HCT116 (cell line): ENCODE results near the gene SERTAD2. TPM values are rescaled to one million over a fixed set of nuclear protein-coding genes. Genes with fewer than 3 reads are reported as not detected.

Source experiments
- ATAC-seq: fragments of 200-7000 bp; cut with Tn5 transposase; 2 replicates; pipeline ENCODE4 v1.9.1; 2020; ENCODE audit warnings: mild to moderate bottlenecking, moderate library complexity
- BruUV-seq: library from RNA; stranded (reverse); fragments of 400-500 nt; replicated peaks from 2 replicates; lab custom pipeline; 2021; lab: Mats Ljungman, UMichigan
- CTCF ChIA-PET: fragments of 300-600 bp; sonication (Branson Sonifier 250); formaldehyde crosslinking; loops from one replicate; lab custom pipeline; 2021; ENCODE audit warnings: antibody characterized with exemption; lab: Charles Lee
- POLR2A ChIA-PET: fragments of 300-600, 350-600 bp; sonication (Branson Sonifier 250); formaldehyde crosslinking; loops from one replicate; lab custom pipeline; 2021; ENCODE audit warnings: antibody characterized with exemption; lab: Charles Lee
- RAD21 ChIA-PET, 2 experiments: fragments of 300-600 bp; sonication (Branson Sonifier 250); formaldehyde crosslinking; loops; one replicate each; lab custom pipeline; 2023; ENCODE audit warnings: low total read pairs in 2 of 2; ENCODE audit not compliant: uncharacterized antibody in 2 of 2, unreplicated experiment in 2 of 2, low non-redundant PET in 1 of 2; lab: Charles Lee
- DNase-seq: peaks from one replicate; pipeline ENCODE4 v3.0.0-alpha.2; 2010; ENCODE audit warnings: low read depth, low spot score
- H2AFZ ChIP-seq: fragments of 200-600 bp; shearing (Covaris generic), sonication (generic); 2 replicates; pipeline ENCODE4 v1.6.1; 2017; ENCODE audit warnings: low read depth, mixed run types, mixed read lengths, antibody characterized with exemption, low read length; ENCODE audit not compliant: poor library complexity, severe bottlenecking
- H3K27ac ChIP-seq: 2 replicates; pipeline ENCODE4 v1.5.1; 2012; ENCODE audit warnings: low read depth, low read length
- H3K27me3 ChIP-seq: fragments of 200-600 bp; sonication (generic); 2 replicates; pipeline ENCODE4 v1.6.1; 2016; ENCODE audit warnings: mixed run types, low read length, mixed read lengths; ENCODE audit not compliant: insufficient read depth
- H3K36me3 ChIP-seq, 2 experiments: fragments of 200-500 bp in 1 of 2; fragments of 200-600 bp in 1 of 2; sonication (Bioruptor generic) in 1 of 2; sonication (generic) in 1 of 2; 2 replicates each; pipeline versions ENCODE4 v1.5.1 to v1.6.1; 2014 to 2016; ENCODE audit warnings: low read length in 2 of 2, inconsistent platforms in 1 of 2, mixed read lengths in 1 of 2, mixed run types in 1 of 2; ENCODE audit not compliant: insufficient read depth in 2 of 2, control insufficient read depth in 1 of 2
- H3K4me1 ChIP-seq, 2 experiments: fragments of 200-600 bp in 1 of 2; sonication (generic) in 1 of 2; 2 replicates each; pipeline versions ENCODE4 v1.5.1 to v1.6.1; 2012 to 2017; ENCODE audit warnings: low read length in 2 of 2, inconsistent platforms in 1 of 2, mild to moderate bottlenecking in 1 of 2, mixed read lengths in 1 of 2, mixed run types in 1 of 2, moderate library complexity in 1 of 2; ENCODE audit not compliant: insufficient read depth in 2 of 2, control insufficient read depth in 1 of 2
- H3K4me2 ChIP-seq: fragments of 200-600 bp; sonication (generic); 2 replicates; pipeline ENCODE4 v1.6.1; 2017; ENCODE audit warnings: mixed run types, low read length, mixed read lengths
- H3K4me3 ChIP-seq, 2 experiments: fragments of 200-600 bp in 1 of 2; sonication (generic) in 1 of 2; replicated peaks in 1 of 2; 2 replicates each; pipeline ENCODE4 v1.5.1; 2011 to 2016; ENCODE audit warnings: low read length in 2 of 2, control low read depth in 1 of 2, low read depth in 1 of 2, mild to moderate bottlenecking in 1 of 2, mixed read lengths in 1 of 2, mixed run types in 1 of 2
- H3K79me2 ChIP-seq: fragments of 200-600 bp; sonication (generic); 2 replicates; pipeline ENCODE4 v1.6.1; 2017; ENCODE audit warnings: mild to moderate bottlenecking, mixed run types, low read length, moderate library complexity, mixed read lengths; ENCODE audit not compliant: insufficient read depth
- H3K9ac ChIP-seq: fragments of 200-600 bp; sonication (generic); 2 replicates; pipeline ENCODE4 v1.6.1; 2016; ENCODE audit warnings: low read length, mixed read lengths
- H3K9me2 ChIP-seq: fragments of 200-600 bp; sonication (generic), shearing (Covaris generic); 2 replicates; pipeline ENCODE4 v1.6.1; 2017; ENCODE audit warnings: mixed run types, mild to moderate bottlenecking, moderate library complexity; ENCODE audit not compliant: insufficient read depth
- H3K9me3 ChIP-seq, 2 experiments: fragments of 200-500 bp in 1 of 2; fragments of 200-600 bp in 1 of 2; sonication (Bioruptor generic) in 1 of 2; sonication (generic) in 1 of 2; 2 replicates each; pipeline ENCODE4 v1.6.1; 2014 to 2017; ENCODE audit warnings: low read length in 2 of 2, mixed read lengths in 2 of 2, inconsistent platforms in 1 of 2, low read depth in 1 of 2, mild to moderate bottlenecking in 1 of 2, mixed run types in 1 of 2, moderate library complexity in 1 of 2; ENCODE audit not compliant: control insufficient read depth in 1 of 2, insufficient read depth in 1 of 2
- H4K20me1 ChIP-seq: fragments of 200-600 bp; sonication (generic), shearing (Covaris generic); 2 replicates; pipeline ENCODE4 v1.6.1; 2017; ENCODE audit warnings: mixed run types, mild to moderate bottlenecking, moderate library complexity; ENCODE audit not compliant: insufficient read depth
- ATF3 ChIP-seq: IDR thresholded peaks from 2 replicates; pipeline ENCODE4 v1.6.1; 2012
- CBX3 ChIP-seq: IDR thresholded peaks from 2 replicates; pipeline ENCODE4 v1.6.1; 2012; ENCODE audit warnings: low read depth
- CEBPB ChIP-seq: IDR thresholded peaks from 2 replicates; pipeline ENCODE4 v1.6.1; 2012; ENCODE audit warnings: low read depth
- EGR1 ChIP-seq: IDR thresholded peaks from 2 replicates; pipeline ENCODE4 v1.6.1; 2012; ENCODE audit warnings: low read depth
- ELF1 ChIP-seq: IDR thresholded peaks from 2 replicates; pipeline ENCODE4 v1.6.1; 2012; ENCODE audit warnings: low read depth, borderline replicate concordance
- EZH2phosphoT487 ChIP-seq: fragments of 200-600 bp; IDR thresholded peaks from 2 replicates; pipeline ENCODE4 v1.6.1; 2018; ENCODE audit warnings: antibody characterized with exemption, borderline replicate concordance
- FOSL1 ChIP-seq: IDR thresholded peaks from 2 replicates; pipeline ENCODE4 v1.6.1; 2012; ENCODE audit warnings: low read depth
- JUND ChIP-seq: IDR thresholded peaks from 2 replicates; pipeline ENCODE4 v1.6.1; 2012
- MAX ChIP-seq: IDR thresholded peaks from 2 replicates; pipeline ENCODE4 v1.6.1; 2012
- POLR2AphosphoS5 ChIP-seq: IDR thresholded peaks from 2 replicates; pipeline ENCODE4 v1.6.1; 2011; ENCODE audit warnings: mild to moderate bottlenecking, low read depth, low read length, moderate library complexity
- RAD21 ChIP-seq: IDR thresholded peaks from 2 replicates; pipeline ENCODE4 v1.6.1; 2012; ENCODE audit warnings: low read depth, mild to moderate bottlenecking
- REST ChIP-seq: IDR thresholded peaks from 2 replicates; pipeline ENCODE4 v1.6.1; 2012; ENCODE audit warnings: low read depth
- SIN3A ChIP-seq: IDR thresholded peaks from 2 replicates; pipeline ENCODE4 v1.6.1; 2012; ENCODE audit warnings: low read depth
- SRF ChIP-seq: IDR thresholded peaks from 2 replicates; pipeline ENCODE4 v1.6.1; 2012; ENCODE audit warnings: low read depth
- ZFX ChIP-seq: fragments of 450-650 bp; IDR thresholded peaks from 2 replicates; pipeline ENCODE4 v1.6.1; 2017
- ZNF274 ChIP-seq: fragments of 200-500 bp; sonication (Bioruptor generic); IDR thresholded peaks from 2 replicates; pipeline ENCODE4 v1.6.1; 2014; ENCODE audit warnings: mild to moderate bottlenecking, low read depth, low read length, inconsistent platforms
- intact Hi-C: fragments of 100-400 bp; cut with micrococcal nuclease; formaldehyde crosslinking; loops from 2 replicates; pipeline ENCODE4 v1.10.0; 2022
- total RNA-seq: library from RNA; stranded (reverse); gene quantifications from one replicate; pipeline ENCODE4 v1.2.1, GENCODE V29; 2021; ENCODE audit not compliant: unreplicated experiment

SERTAD2 gene
- total RNA-seq, 1 experiment from 2014 or later, result 80.1 TPM

- Histone ChIP-seq H3K4me2 (peak overlapping the region; percentile 88), H3K27ac (peak overlapping the region; percentile 95), H3K79me2 (peaks cover 100% of the 10 kb centered on the region), H3K27me3 (no peaks in the 10 kb centered on the region), H4K20me1 (peaks cover 11% of the 10 kb centered on the region; the same call in 1 of the 2 replicates), H2AFZ (no peak overlapping the region), H3K36me3 (no peaks in the 10 kb centered on the region), H3K4me3 (peak overlapping the region; percentile 46 to 57), H3K4me1 (peaks cover 71 to 100% of the 10 kb centered on the region in 2 experiments), H3K9ac (peak overlapping the region; percentile 75), H3K9me2 (no peaks in the 10 kb centered on the region), H3K9me3 (no peaks in the 10 kb centered on the region)
- CTCF ChIA-PET, result interaction anchor here (0.9 to 3.7 kb wide), 6 partner anchors 10 to 313 kb away, joined by 3 to 25 read pairs (median 4); partner anchors contain the start of gene SERTAD2
- RAD21 ChIA-PET, result interaction anchor here in 1 of 2 experiments (1.8 to 1.9 kb wide), 2 partner anchors 10 to 107 kb away, joined by 4 to 6 read pairs; partner anchors contain the start of gene SERTAD2
- TSS peak; percentile 28 for BruUV-seq
- intact Hi-C loops, result loop anchor here (5.0 kb wide), 1 partner anchor 122 kb away; the partner anchor contains the start of gene AFTPH
- DNase-seq (no peak), ATAC-seq (peak; percentile 26)
- POLR2A ChIA-PET, result interaction anchor here (1.2 to 2.6 kb wide), 5 partner anchors 10 to 223 kb away, joined by 3 to 13 read pairs (median 6); partner anchors contain the start of gene SERTAD2
- TF ChIP-seq MAX, result peak; percentile 40; the same call in 1 of the 2 replicates
- 0 out of 2 replicates have a peak, but pooled peaks have one; percentile 10 for TF ChIP-seq ZFX
- TF ChIP-seq CBX3, result no peak
Observed at GRCh38 chr2:64643838-64644457, 9.8 kb downstream of the SERTAD2 start.

- Histone ChIP-seq H3K27me3 (no peaks in the 10 kb centered on the region), H3K36me3 (peaks cover 0 to 4% of the 10 kb centered on the region in 2 experiments; a peak in 1 of 4 replicates), H2AFZ (no peak overlapping the region), H3K9me2 (no peaks in the 10 kb centered on the region), H3K4me3 (no peak overlapping the region), H3K79me2 (peaks cover 100% of the 10 kb centered on the region), H3K27ac (no peak overlapping the region), H3K4me1 (peaks cover 63 to 88% of the 10 kb centered on the region in 2 experiments), H3K4me2 (peak overlapping the region; percentile 13; the same call in 1 of the 2 replicates), H3K9me3 (no peaks in the 10 kb centered on the region), H3K9ac (no peak overlapping the region), H4K20me1 (peaks cover 13% of the 10 kb centered on the region; the same call in 1 of the 2 replicates)
- DNase-seq (no peak), ATAC-seq (no peak)
- intact Hi-C loops, result loop anchor here (5.0 kb wide), 1 partner anchor 119 kb away; the partner anchor contains the start of gene AFTPH
- ChIA-PET CTCF (no interaction called here), RAD21 (no interaction called here), POLR2A (no interaction called here)
- BruUV-seq, result no TSS peak
- no peak for TF ChIP-seq MAX
- no peak for TF ChIP-seq EGR1
- no peak for TF ChIP-seq CEBPB
- TF ChIP-seq ATF3, result no peak
- no peak for TF ChIP-seq RAD21
- TF ChIP-seq ZNF274, result no peak
- no peak for TF ChIP-seq REST
- no peak for TF ChIP-seq EZH2phosphoT487
- TF ChIP-seq FOSL1, result no peak
- TF ChIP-seq JUND, result no peak
- no peak for TF ChIP-seq SIN3A
- TF ChIP-seq SRF, result no peak
- no peak for TF ChIP-seq ELF1
- no peak for TF ChIP-seq POLR2AphosphoS5
Observed at GRCh38 chr2:64641599-64641998, 12.1 kb downstream of the SERTAD2 start.
